Measurements from ENCODE around the gene KANK4.

KANK4 gene

DNA sequence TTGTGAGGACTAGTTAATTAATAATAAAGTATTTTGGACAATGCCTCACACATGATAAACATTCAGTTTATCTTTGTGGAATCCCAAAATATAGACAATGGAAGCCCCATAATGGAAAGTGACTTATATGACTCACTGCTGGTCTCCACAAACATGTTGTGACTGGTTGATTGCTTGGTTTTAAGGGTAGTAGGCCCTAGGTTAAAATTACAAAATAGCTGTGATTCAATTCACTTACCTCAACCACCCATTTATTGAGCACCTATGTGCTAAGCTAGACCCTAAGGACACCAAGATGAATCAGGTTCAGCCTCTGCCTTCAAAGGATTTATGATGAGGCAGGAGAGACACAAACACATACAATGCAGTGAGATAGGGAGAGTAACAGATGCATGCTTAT, 42.4 kb downstream of the KANK4 start:
- no peaks in the 10 kb centered on the region for H3K27me3 ChIP-seq (ENCODE audit: insufficient read depth, low read length, poor library complexity)
- no peaks in the 10 kb centered on the region for H4K20me1 ChIP-seq (ENCODE audit: insufficient read depth, low read length)
- H3K9ac ChIP-seq (ENCODE audit: low read depth, low read length), result no peak overlapping the region
- TF ChIP-seq, protein P1, sequence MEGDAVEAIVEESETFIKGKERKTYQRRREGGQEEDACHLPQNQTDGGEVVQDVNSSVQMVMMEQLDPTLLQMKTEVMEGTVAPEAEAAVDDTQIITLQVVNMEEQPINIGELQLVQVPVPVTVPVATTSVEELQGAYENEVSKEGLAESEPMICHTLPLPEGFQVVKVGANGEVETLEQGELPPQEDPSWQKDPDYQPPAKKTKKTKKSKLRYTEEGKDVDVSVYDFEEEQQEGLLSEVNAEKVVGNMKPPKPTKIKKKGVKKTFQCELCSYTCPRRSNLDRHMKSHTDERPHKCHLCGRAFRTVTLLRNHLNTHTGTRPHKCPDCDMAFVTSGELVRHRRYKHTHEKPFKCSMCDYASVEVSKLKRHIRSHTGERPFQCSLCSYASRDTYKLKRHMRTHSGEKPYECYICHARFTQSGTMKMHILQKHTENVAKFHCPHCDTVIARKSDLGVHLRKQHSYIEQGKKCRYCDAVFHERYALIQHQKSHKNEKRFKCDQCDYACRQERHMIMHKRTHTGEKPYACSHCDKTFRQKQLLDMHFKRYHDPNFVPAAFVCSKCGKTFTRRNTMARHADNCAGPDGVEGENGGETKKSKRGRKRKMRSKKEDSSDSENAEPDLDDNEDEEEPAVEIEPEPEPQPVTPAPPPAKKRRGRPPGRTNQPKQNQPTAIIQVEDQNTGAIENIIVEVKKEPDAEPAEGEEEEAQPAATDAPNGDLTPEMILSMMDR (IDR thresholded peaks at IDR 0.05; ENCODE audit: borderline replicate concordance, extremely low read depth, low read length, poor library complexity, severe bottlenecking), result no peak
- no peak for TF ChIP-seq EZH2 (IDR thresholded peaks at IDR 0.05; ENCODE audit: borderline replicate concordance, low read depth, low read length, severe bottlenecking)
- no peaks in the 10 kb centered on the region for H3K79me2 ChIP-seq (ENCODE audit: insufficient read depth, low read length)
- H3K36me3 ChIP-seq (ENCODE audit: insufficient read depth, low read length), result no peaks in the 10 kb centered on the region
- peaks cover 7% of the 10 kb centered on the region for H3K4me1 ChIP-seq (ENCODE audit: insufficient read depth, low read length)
- H3K4me3 ChIP-seq (ENCODE audit: low read depth in 1 of 2, low read length in 2 of 2), result no peak overlapping the region
- H3K9me3 ChIP-seq (ENCODE audit: insufficient read depth, low read length, severe bottlenecking), result no peaks in the 10 kb centered on the region
- H2AFZ ChIP-seq (ENCODE audit: low read depth, low read length), result no peak overlapping the region
- DNase-seq (no peak), ATAC-seq (ENCODE audit: insufficient read depth, low read depth) (no peak)
- no peak overlapping the region for H3K4me2 ChIP-seq (ENCODE audit: insufficient read depth, low read length)
- no peak overlapping the region for H3K27ac ChIP-seq (ENCODE audit: low read length)

DNA sequence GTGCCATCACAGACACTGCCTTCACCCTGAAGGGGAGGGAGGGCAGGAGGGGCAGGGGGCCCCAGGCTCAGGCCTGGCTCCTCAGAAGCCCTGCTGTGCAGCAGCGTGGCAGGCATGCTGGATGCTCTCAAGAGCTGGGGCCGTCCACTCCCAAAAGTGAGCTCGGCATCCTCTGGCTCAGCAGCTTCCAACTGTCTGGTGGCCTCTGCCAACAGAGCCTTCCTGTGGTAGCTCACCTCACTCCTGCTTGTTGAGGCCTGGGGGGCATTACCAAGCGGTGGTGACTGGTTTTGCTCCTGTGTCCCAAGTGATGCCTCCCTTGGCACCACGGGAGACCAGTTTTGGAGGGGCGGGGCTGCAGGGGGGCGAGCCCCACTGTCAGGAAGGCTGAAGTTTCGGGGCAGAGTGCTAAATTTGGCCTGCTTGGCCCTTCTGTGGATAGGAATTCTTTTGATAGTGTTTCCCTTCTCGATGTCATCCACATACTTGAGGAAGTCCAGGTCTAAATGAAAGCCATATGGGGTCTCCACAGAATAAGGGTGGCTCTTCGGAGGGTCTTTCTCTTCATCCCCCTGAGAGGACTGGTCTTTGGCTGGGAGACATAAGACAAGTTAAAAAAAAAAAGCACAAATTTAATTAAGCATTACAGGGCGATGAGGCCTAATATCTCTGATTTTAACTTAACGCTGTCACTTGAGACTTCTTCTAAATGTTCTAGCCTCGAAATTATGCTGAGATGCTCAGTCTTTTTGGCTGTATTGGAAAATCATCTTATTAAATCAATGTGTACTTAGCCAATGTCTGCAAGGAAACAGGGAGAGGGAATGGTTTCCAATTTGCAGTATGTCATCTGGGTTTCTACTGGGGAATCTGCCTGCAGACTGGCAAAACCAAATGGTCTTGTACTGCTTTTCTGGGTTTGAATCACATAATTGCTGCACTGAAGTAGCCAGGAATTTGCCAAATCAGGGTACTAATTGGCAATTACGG, 44.4 kb downstream of the KANK4 start:
- no peaks in the 10 kb centered on the region for H3K36me3 ChIP-seq (ENCODE audit: insufficient read depth, low read length)
- ATAC-seq (ENCODE audit: insufficient read depth, low read depth), result no peak
- H3K4me1 ChIP-seq (ENCODE audit: insufficient read depth, low read length), result peaks cover 8% of the 10 kb centered on the region
- H3K9me3 ChIP-seq (ENCODE audit: insufficient read depth, low read length, severe bottlenecking), result no peaks in the 10 kb centered on the region
- DNase-seq, result no peak
- TF ChIP-seq, protein P1 (IDR thresholded peaks at IDR 0.05; ENCODE audit: borderline replicate concordance, extremely low read depth, low read length, poor library complexity, severe bottlenecking), result no peak
- no peak for TF ChIP-seq EZH2 (IDR thresholded peaks at IDR 0.05; ENCODE audit: borderline replicate concordance, low read depth, low read length, severe bottlenecking)
- no peak overlapping the region for H3K27ac ChIP-seq (ENCODE audit: low read length)
- no peak overlapping the region for H3K4me3 ChIP-seq (ENCODE audit: low read depth in 1 of 2, low read length in 2 of 2)
- no peak overlapping the region for H2AFZ ChIP-seq (ENCODE audit: low read depth, low read length)
- H3K27me3 ChIP-seq (ENCODE audit: insufficient read depth, low read length, poor library complexity), result no peaks in the 10 kb centered on the region
- no peaks in the 10 kb centered on the region for H3K79me2 ChIP-seq (ENCODE audit: insufficient read depth, low read length)
- H3K9ac ChIP-seq (ENCODE audit: low read depth, low read length), result no peak overlapping the region
- no peak overlapping the region for H3K4me2 ChIP-seq (ENCODE audit: insufficient read depth, low read length)
- no peaks in the 10 kb centered on the region for H4K20me1 ChIP-seq (ENCODE audit: insufficient read depth, low read length)

- no peak overlapping the region for H3K4me2 ChIP-seq (ENCODE audit: insufficient read depth, low read length)
- H3K9me3 ChIP-seq (ENCODE audit: insufficient read depth, low read length, severe bottlenecking), result no peaks in the 10 kb centered on the region
- H3K4me1 ChIP-seq (ENCODE audit: insufficient read depth, low read length), result peaks cover 8% of the 10 kb centered on the region
- H4K20me1 ChIP-seq (ENCODE audit: insufficient read depth, low read length), result no peaks in the 10 kb centered on the region
- TF ChIP-seq, protein P1 (IDR thresholded peaks at IDR 0.05; ENCODE audit: borderline replicate concordance, extremely low read depth, low read length, poor library complexity, severe bottlenecking), result no peak
- no peak for TF ChIP-seq EZH2 (IDR thresholded peaks at IDR 0.05; ENCODE audit: borderline replicate concordance, low read depth, low read length, severe bottlenecking)
- ATAC-seq (ENCODE audit: insufficient read depth, low read depth) (no peak), DNase-seq (no peak)
- H3K9ac ChIP-seq (ENCODE audit: low read depth, low read length), result no peak overlapping the region
- H3K36me3 ChIP-seq (ENCODE audit: insufficient read depth, low read length), result no peaks in the 10 kb centered on the region
- no peak overlapping the region for H3K4me3 ChIP-seq (ENCODE audit: low read depth in 1 of 2, low read length in 2 of 2)
- H3K27me3 ChIP-seq (ENCODE audit: insufficient read depth, low read length, poor library complexity), result no peaks in the 10 kb centered on the region
- H3K27ac ChIP-seq (ENCODE audit: low read length), result no peak overlapping the region
- H3K79me2 ChIP-seq (ENCODE audit: insufficient read depth, low read length), result no peaks in the 10 kb centered on the region
- H2AFZ ChIP-seq (ENCODE audit: low read depth, low read length), result no peak overlapping the region
Measured at GRCh38 chr1:62273953-62274352, 45.3 kb downstream of the KANK4 start.
